Fibroblast of peridontal ligament (primary cell): ENCODE results near the gene ZFP82.

Source experiments
- DNase-seq: peaks from one replicate; pipeline ENCODE4 v3.0.0-alpha.2; 2010; ENCODE audit errors: extremely low read depth

Gene ZFP82

DNA sequence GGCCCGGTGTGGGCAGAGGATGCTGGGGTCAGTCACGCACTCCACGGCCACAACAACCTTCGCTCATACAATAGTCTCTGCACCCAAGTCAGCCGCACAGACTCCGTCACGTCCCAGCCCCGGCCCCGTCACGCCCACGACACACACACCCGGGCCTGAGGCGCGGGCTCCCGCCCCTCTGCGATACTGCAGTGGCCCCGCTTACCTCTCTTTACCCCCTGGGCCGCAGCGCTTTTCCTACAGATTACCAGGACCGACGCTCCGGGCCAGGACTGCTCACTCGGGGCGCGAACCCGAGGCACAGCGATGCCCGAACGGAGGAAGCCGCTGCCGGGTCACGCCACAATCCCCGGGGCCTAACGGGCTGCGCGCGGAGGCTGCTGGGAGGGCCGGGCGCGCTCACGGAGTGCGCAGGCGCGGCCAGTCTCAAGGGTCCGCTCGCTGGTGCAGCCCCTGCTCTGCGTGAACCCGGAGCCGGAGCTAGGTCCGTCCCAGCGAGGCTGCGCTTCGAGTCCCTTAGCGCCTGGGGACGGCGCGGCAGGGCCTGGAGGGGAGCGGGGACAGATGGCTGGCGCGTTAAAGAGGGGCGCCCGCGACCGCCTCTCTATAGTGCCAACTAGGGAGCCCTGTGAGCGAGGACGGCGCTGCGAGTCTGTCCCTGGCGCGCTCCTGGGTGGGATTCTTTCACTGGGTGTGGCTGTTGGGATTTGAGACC is at the start of gene ZFP82:
TSS of gene ZFP82 (minus strand) at position 358 of the 715 bp plus-strand sequence. CDS start 8,855 bp downstream, outside the sequence.
- DNase-seq: peak; percentile 78

- DNase-seq: peak; percentile 8
Measured at GRCh38 chr19:36460046-36460445, 41.6 kb upstream of the ZFP82 start.

- DNase-seq: no peak
Measured at GRCh38 chr19:36456831-36457230, 38.4 kb upstream of the ZFP82 start.

DNA sequence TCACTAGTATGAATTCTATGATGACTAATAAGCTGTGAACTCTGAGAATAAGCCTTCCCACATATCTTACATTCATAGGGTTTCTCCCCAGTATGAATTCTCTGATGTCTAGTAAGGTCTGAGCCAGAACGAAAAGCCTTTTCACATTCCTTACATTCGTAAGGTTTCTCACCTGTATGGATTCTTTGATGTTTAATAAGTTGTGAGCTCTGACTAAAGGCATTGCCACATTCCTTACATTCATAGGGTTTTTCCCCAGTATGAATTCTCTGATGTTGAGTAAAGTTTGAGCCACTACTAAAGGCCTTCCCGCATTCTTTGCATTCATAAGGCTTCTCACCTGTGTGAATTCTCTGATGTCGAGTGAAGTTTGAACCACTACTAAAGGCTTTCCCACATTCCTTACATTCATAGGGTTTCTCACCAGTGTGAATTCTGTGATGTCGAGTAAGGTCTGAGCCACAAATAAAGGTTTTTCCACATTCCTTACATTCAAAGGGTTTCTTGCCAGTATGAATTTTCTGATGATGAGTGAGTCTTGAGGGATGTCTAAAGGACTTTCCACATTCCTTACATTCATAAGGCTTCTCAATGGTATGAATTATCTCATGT is 30.7 kb upstream of the ZFP82 start:
- DNase-seq: no peak

GRCh38 chr19:36441339-36441738 is 22.9 kb upstream of the ZFP82 start:
- DNase-seq: no peak

DNA sequence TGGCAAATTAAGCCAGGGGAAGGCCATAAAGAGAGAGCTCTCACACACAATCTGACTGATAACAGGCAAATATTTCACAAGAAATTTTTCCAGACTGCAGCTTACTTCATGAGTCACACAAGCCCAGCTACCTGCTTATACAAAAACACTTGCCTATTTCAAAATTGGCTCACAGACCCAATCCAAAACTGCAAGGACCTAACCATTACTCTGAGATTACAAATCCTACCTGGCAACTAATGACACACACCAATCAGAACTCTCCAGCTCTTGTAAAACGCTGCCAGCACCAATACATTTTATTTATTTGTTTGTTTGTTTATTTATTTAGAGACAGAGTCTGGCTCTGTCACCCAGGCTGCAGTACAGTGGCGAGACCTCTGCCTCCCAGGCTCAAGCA is 18.1 kb upstream of the ZFP82 start:
- no peak for DNase-seq

GRCh38 chr19:36423925-36424324 is 5.5 kb upstream of the ZFP82 start:
- DNase-seq: no peak

- DNase-seq: no peak
Measured at GRCh38 chr19:36421749-36422481, 3.5 kb upstream of the ZFP82 start.

GRCh38 chr19:36420961-36421748 is 2.7 kb upstream of the ZFP82 start:
- DNase-seq: peak; percentile 30

- DNase-seq: no peak
Measured at GRCh38 chr19:36417752-36418286, 625 bp downstream of the ZFP82 start.

DNA sequence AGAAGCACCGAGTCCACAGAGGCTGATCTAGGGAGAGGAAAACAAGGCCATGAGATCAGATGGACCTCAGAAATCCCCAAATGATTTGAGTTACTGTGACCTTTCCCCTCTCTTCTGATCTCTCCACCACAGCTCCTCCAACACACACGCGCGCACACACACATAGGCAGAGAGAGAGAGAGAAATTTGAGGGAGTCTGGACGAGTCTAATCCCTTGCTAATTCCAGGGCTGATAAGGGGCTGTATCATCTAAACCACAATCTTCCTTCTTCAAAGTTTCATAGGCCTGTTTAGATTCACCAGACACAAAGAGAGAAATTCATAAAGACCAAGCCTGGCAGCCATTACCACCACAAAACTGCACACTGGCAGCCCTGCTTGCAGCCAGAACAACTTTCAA is 8.6 kb downstream of the ZFP82 start:
- DNase-seq: no peak

- no peak for DNase-seq
Measured at GRCh38 chr19:36408101-36408500, 10.3 kb downstream of the ZFP82 start.

GRCh38 chr19:36404498-36404897 is 13.9 kb downstream of the ZFP82 start:
- DNase-seq: no peak

GRCh38 chr19:36401475-36401874 is 17.0 kb downstream of the ZFP82 start:
- DNase-seq: no peak

- DNase-seq: no peak
Measured at GRCh38 chr19:36398571-36398970, 19.9 kb downstream of the ZFP82 start.

DNA sequence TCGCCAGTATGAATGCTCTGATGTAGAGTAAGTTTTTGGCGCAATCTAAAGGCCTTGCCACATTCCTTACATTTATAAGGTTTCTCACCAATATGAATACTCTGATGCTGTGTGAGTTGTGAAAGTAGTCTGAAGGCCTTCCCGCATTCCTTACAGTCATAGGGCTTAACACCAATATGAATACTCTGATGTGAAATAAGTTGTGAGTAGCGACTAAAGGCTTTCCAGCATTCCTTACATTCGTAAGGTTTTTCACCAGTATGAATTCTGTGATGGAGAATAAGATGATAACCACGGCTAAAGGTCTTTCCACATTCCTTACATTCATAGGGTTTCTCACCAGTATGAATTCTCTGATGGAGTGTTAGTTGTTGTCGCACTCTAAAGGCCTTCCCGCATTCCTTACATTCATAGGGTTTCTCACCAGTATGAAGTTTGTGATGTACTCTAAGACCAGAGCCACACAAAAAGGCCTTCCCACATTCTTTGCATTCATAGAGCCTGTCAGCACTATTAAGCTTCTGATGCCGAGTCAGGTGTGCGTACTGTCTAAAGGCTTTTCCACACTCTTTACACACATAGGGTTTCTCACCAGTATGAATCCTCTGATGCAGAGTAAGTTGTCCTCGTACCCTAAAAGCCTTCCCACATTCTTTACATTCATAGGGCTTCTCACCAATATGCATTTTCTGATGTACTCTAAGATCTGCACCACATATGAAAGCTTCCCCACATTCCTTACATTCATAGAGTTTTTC is 25.3 kb downstream of the ZFP82 start:
- no peak for DNase-seq

DNA sequence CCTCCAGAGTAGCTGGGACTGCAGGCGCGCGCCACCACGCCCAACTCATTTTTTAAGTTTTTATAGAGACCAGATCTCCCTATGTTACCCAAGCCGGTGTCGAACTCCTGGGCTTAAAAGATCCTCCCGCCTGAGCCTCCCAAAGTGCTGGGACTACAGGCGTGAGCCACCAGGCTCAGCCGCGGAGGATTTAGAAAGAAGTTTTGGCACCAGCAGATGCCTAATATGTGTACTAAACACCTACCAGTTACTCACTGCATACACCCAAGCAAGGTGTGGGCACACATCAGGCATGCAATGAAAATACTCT is 39.0 kb downstream of the ZFP82 start:
- no peak for DNase-seq

GRCh38 chr19:36378625-36379509 is 39.6 kb downstream of the ZFP82 start, which contains the start of gene ZFP14:
Gene ZFP14, minus strand, starts transcription at chr19:36379201. Its CDS starts 11,309 bp downstream, at chr19:36367892.
- peak; percentile 90 for DNase-seq

DNA sequence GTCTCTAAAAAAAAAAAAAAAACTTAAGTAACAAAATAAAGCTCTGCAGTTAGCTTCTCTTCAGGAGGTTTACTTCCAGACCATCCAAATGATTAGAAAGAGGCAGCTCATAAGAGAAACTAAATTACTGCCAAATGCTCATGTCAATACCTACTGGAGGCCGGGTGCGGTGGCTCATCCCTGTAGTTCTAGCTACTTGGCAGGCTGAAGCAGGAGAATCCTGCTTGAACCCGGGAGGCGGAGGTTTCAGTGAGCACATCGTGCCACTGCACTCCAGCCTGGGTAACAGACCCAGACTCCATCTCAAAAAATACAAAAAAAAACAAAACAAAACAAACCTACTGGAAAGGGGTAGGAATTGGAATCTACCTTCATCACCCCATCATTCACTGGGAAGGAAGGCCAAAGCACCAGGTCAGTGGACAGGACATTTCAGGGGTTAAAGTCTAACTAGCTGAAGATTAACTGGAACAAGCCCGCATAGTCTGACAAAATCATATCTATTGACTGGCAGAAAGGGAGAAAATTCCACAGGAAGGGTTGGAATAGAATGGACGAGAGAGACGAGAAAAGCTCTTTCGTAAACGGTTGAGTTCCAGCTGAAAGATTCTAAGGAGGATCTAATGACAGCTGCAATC is 40.8 kb downstream of the ZFP82 start:
- DNase-seq: peak; percentile 6
